ENCODE data around the gene MACROD2. TPM values are rescaled to one million over a fixed set of nuclear protein-coding genes. Genes with fewer than 3 reads are reported as not detected.

MACROD2 gene
- polyA plus RNA-seq, 1 donor from 2014 or later: 23.2 TPM

GRCh38 chr20:14918281-14918680 lies 923.0 kb downstream of the MACROD2 start:
- Histone ChIP-seq H3K4me2 (ENCODE audit: low read length) (no peak overlapping the region), H3K9me3 (ENCODE audit: low read length) (no peaks in the 10 kb centered on the region), H3K9me2 (ENCODE audit: insufficient read depth, low read length) (no peaks in the 10 kb centered on the region), H3K9ac (ENCODE audit: low read length) (no peak overlapping the region), H3K79me2 (replicated peaks; ENCODE audit: insufficient read depth, low read length) (no peaks in the 10 kb centered on the region), H3K27ac (ENCODE audit: low read length) (no peak overlapping the region), H3K36me3 (ENCODE audit: insufficient read depth, low read length) (no peaks in the 10 kb centered on the region), H2AFZ (ENCODE audit: low read depth, low read length) (no peak overlapping the region), H3K27me3 (ENCODE audit: insufficient read depth, low read depth, low read length) (no peaks in the 10 kb centered on the region), H4K20me1 (ENCODE audit: insufficient read depth) (no peaks in the 10 kb centered on the region), H3K4me3 (ENCODE audit: low read length) (no peak overlapping the region), H3F3A (ENCODE audit: insufficient read depth, low read length, poor library complexity, severe bottlenecking) (no peaks in the 10 kb centered on the region)
- TF ChIP-seq REST (IDR thresholded peaks at IDR 0.05; ENCODE audit: borderline replicate concordance) (no peak), SMC3 (conservative IDR thresholded peaks at IDR 0.05; ENCODE audit: poor library complexity) (no peak), EP300 (conservative IDR thresholded peaks at IDR 0.05; ENCODE audit: poor library complexity, severe bottlenecking) (no peak), POLR2AphosphoS5 (IDR thresholded peaks at IDR 0.05) (no peak), MXI1 (conservative IDR thresholded peaks at IDR 0.05; ENCODE audit: poor library complexity, severe bottlenecking) (no peak), TAF1 (IDR thresholded peaks at IDR 0.05; ENCODE audit: low read depth) (no peak), CTCF (IDR thresholded peaks at IDR 0.05; ENCODE audit: poor library complexity, severe bottlenecking) (no peak), RAD21 (conservative IDR thresholded peaks at IDR 0.05) (no peak), EZH2 (IDR thresholded peaks at IDR 0.05; ENCODE audit: borderline replicate concordance, insufficient read depth, low read length, poor library complexity, severe bottlenecking) (no peak)

GRCh38 chr20:14918976-14919375 lies 923.7 kb downstream of the MACROD2 start:
- Histone ChIP-seq H3K4me3 (ENCODE audit: low read length) (no peak overlapping the region), H3K9ac (ENCODE audit: low read length) (no peak overlapping the region), H3K79me2 (replicated peaks; ENCODE audit: insufficient read depth, low read length) (no peaks in the 10 kb centered on the region), H2AFZ (ENCODE audit: low read depth, low read length) (no peak overlapping the region), H3F3A (ENCODE audit: insufficient read depth, low read length, poor library complexity, severe bottlenecking) (no peaks in the 10 kb centered on the region), H3K27me3 (ENCODE audit: insufficient read depth, low read depth, low read length) (no peaks in the 10 kb centered on the region), H3K27ac (ENCODE audit: low read length) (no peak overlapping the region), H3K4me2 (ENCODE audit: low read length) (no peak overlapping the region), H3K9me2 (ENCODE audit: insufficient read depth, low read length) (no peaks in the 10 kb centered on the region), H3K9me3 (ENCODE audit: low read length) (no peaks in the 10 kb centered on the region), H4K20me1 (ENCODE audit: insufficient read depth) (no peaks in the 10 kb centered on the region), H3K36me3 (ENCODE audit: insufficient read depth, low read length) (no peaks in the 10 kb centered on the region)
- TF ChIP-seq POLR2AphosphoS5 (IDR thresholded peaks at IDR 0.05) (no peak), REST (IDR thresholded peaks at IDR 0.05; ENCODE audit: borderline replicate concordance) (no peak), EZH2 (IDR thresholded peaks at IDR 0.05; ENCODE audit: borderline replicate concordance, insufficient read depth, low read length, poor library complexity, severe bottlenecking) (no peak), RAD21 (conservative IDR thresholded peaks at IDR 0.05) (no peak), CTCF (IDR thresholded peaks at IDR 0.05; ENCODE audit: poor library complexity, severe bottlenecking) (no peak), MXI1 (conservative IDR thresholded peaks at IDR 0.05; ENCODE audit: poor library complexity, severe bottlenecking) (no peak), EP300 (conservative IDR thresholded peaks at IDR 0.05; ENCODE audit: poor library complexity, severe bottlenecking) (no peak), TAF1 (IDR thresholded peaks at IDR 0.05; ENCODE audit: low read depth) (no peak), SMC3 (conservative IDR thresholded peaks at IDR 0.05; ENCODE audit: poor library complexity) (no peak)
